Panc1 (cell line): ENCODE data around the gene LASP1. TPM values are rescaled to one million over a fixed set of nuclear protein-coding genes. Genes with fewer than 3 reads are reported as not detected.

Experiments used
- ATAC-seq: fragments of 200-7000 bp; cut with Tn5 transposase; 2 replicates; pipeline ENCODE4 v1.9.1; 2020; ENCODE audit warnings: mild to moderate bottlenecking, moderate library complexity
- BruUV-seq: library from RNA; stranded (reverse); fragments of 400-500 nt; replicated peaks from 2 replicates; lab custom pipeline; 2021; lab: Mats Ljungman, UMichigan
- CTCF ChIA-PET: fragments of 300-600 bp; sonication (Branson Sonifier 250); formaldehyde crosslinking; loops from one replicate; lab custom pipeline; 2022; ENCODE audit warnings: antibody characterized with exemption; lab: Charles Lee
- POLR2A ChIA-PET: fragments of 300-600 bp; sonication (Branson Sonifier 250); formaldehyde crosslinking; loops from one replicate; lab custom pipeline; 2022; ENCODE audit warnings: antibody characterized with exemption; lab: Charles Lee
- DNase-seq: peaks from one replicate; pipeline ENCODE4 v3.0.0-alpha.2; 2010; ENCODE audit warnings: low read depth, low spot score
- H3K27ac ChIP-seq: 2 replicates; pipeline ENCODE4 v1.5.1; 2011; ENCODE audit warnings: mild to moderate bottlenecking, low read length, inconsistent platforms
- H3K27me3 ChIP-seq: fragments of 200-500 bp; sonication (Bioruptor generic); 2 replicates; pipeline ENCODE4 v1.6.0; 2014; ENCODE audit warnings: low read length, inconsistent platforms; ENCODE audit not compliant: control insufficient read depth, insufficient read depth
- H3K36me3 ChIP-seq: fragments of 200-500 bp; sonication (Bioruptor generic); 2 replicates; pipeline ENCODE4 v1.5.1; 2014; ENCODE audit warnings: inconsistent platforms, mild to moderate bottlenecking, low read length, moderate library complexity; ENCODE audit not compliant: control insufficient read depth, insufficient read depth
- H3K4me1 ChIP-seq: 2 replicates; pipeline ENCODE4 v1.5.1; 2011; ENCODE audit warnings: inconsistent platforms, mild to moderate bottlenecking, low read length, moderate library complexity; ENCODE audit not compliant: control insufficient read depth, insufficient read depth
- H3K4me3 ChIP-seq, 2 experiments: 2 replicates each; pipeline ENCODE4 v1.5.1; 2011 to 2012; ENCODE audit warnings: low read depth in 2 of 2, low read length in 2 of 2, mild to moderate bottlenecking in 2 of 2, inconsistent platforms in 1 of 2, moderate library complexity in 1 of 2
- H3K9me3 ChIP-seq: fragments of 200-500 bp; sonication (Bioruptor generic); 2 replicates; pipeline ENCODE4 v1.5.1; 2014; ENCODE audit warnings: low read depth, mild to moderate bottlenecking, inconsistent platforms, low read length, moderate library complexity; ENCODE audit not compliant: control insufficient read depth, insufficient read depth
- POLR2AphosphoS5 ChIP-seq: IDR thresholded peaks from 2 replicates; pipeline ENCODE4 v1.6.1; 2012; ENCODE audit warnings: mild to moderate bottlenecking, low read depth, low read length, moderate library complexity
- SIN3A ChIP-seq: IDR thresholded peaks from 2 replicates; pipeline ENCODE4 v1.6.1; 2012; ENCODE audit warnings: low read depth, mild to moderate bottlenecking, low read length, moderate library complexity, borderline replicate concordance; ENCODE audit not compliant: insufficient read depth
- TCF7L2 ChIP-seq: IDR thresholded peaks from 2 replicates; pipeline ENCODE4 v1.6.1; 2011; ENCODE audit warnings: mild to moderate bottlenecking, low read depth, low read length, inconsistent platforms
- in situ Hi-C: cut with HindIII; loops from 2 replicates; pipeline ENCODE4 v1.10.0; 2016; ENCODE audit warnings: low sequenced_read_pairs, low pct_unique_long_range_greater_than_20kb
- intact Hi-C: fragments of 100-400 bp; cut with micrococcal nuclease; formaldehyde crosslinking; loops from one replicate; pipeline ENCODE4 v1.10.0; 2022; ENCODE audit not compliant: unreplicated experiment
- total RNA-seq: library from RNA; stranded (reverse); gene quantifications from one replicate; pipeline ENCODE4 v1.2.1, GENCODE V29; 2021; ENCODE audit not compliant: unreplicated experiment
- TF ChIP-seq, protein P1 (sequence below), 2 experiments: IDR thresholded peaks; 2 replicates each; pipeline ENCODE4 v1.6.1; 2011 to 2012; ENCODE audit warnings: low read depth in 2 of 2, control low read depth in 1 of 2, low read length in 1 of 2, mild to moderate bottlenecking in 1 of 2, moderate library complexity in 1 of 2; ENCODE audit not compliant: insufficient read depth in 1 of 2
- TF ChIP-seq, protein P2 (sequence below): fragments of 450-650 bp; IDR thresholded peaks from 2 replicates; pipeline ENCODE4 v1.5.1; 2017; ENCODE audit warnings: mild to moderate bottlenecking

Gene LASP1
- total RNA-seq, 1 experiment from 2014 or later: 112 TPM

DNA sequence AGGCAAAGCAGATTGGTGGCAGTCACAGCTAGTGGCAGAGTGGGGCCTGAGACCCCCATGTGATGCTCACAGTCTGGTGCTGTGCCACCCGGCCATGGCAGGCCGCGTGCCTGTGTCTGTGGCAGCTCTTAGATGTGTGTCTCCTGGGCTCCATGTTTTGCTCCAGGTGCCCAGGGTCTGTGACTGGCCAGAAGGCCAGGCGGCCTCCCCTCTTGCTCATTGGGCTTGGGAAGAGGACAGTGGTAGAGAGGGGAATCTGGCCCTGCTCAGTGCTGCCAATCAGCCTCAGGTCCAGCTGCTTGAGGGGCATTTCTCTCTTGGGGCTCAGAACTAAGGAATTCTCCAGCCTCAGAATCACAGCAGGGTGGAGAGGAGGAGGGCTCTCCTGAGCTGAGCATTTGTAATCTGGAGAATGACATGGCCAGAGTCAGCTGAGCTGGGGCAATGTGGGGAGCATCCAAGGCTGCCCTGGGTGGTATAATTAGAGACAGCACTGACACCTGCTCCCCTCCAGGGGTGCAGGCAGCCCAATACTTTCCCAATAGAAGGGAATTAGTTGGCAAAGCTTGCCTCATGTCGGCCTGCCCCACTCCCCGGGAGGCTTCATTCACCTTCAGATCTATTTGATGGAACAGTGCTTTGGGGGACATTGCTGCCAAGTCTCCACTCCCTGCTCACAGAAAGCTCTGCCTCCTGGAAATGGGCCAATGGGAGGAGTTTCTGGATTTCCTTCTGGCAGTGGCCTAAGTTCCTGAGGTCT lies 52.9 kb downstream of the LASP1 start:
- DNase-seq: no peak
- Histone ChIP-seq H3K36me3 (no peaks in the 10 kb centered on the region), H3K27me3 (no peaks in the 10 kb centered on the region), H3K4me3 (no peak overlapping the region), H3K4me1 (no peaks in the 10 kb centered on the region), H3K27ac (no peak overlapping the region), H3K9me3 (no peaks in the 10 kb centered on the region)
- POLR2A ChIA-PET: no interaction called here
- no peak for TF ChIP-seq TCF7L2
- in situ Hi-C loops (no loop called here), intact Hi-C loops (no loop called here)
- BruUV-seq: no TSS peak
- peak; percentile 56 for ATAC-seq
- CTCF ChIA-PET: interaction anchor here (0.6 kb wide), 1 partner anchor 188 kb away, joined by 3 read pairs; no protein-coding TSS in a partner anchor

DNA sequence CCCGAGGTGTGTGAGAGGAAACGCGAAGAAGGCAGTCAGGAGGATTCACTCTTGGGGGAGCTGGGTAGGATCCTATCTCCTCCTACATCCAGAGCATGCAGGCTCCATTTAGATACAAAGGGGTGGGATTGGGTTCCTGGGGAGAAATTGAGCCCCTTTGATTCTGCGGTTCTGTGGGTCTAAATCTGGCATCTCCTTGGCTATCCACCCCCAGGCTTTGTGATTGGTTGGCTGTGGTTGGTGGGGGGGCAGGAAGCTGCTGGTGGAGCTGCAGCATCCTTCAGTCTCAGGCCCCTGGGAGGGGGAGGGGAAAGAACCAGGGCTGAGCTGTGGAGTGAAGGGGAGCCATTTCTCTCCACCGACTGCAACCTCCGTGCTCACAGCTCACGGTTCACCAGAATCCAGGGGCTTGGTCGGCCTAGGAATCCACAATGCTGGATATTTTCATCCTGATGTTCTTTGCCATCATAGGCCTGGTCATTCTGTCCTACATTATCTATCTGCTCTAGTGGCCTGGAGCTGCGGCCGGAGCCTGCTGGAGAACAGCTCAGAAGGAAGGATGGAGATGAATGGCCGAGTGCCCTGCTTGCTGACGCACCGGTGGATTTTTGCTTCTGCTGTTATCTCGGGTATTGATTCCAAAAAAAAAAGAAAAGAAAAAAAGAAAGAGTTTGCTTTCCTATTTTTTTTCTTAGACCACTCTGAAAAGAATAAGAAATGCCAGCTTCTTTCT lies 55.6 kb downstream of the LASP1 start, which contains the start of gene LASP1NB:
Gene LASP1NB, plus strand, starts transcription at position 352 of the 733 bp plus-strand sequence.
- CTCF ChIA-PET: no interaction called here
- Histone ChIP-seq H3K36me3 (no peaks in the 10 kb centered on the region), H3K9me3 (no peaks in the 10 kb centered on the region), H3K27me3 (no peaks in the 10 kb centered on the region), H3K27ac (no peak within 1 kb of the TSS), H3K4me3 (peak within 1 kb of the TSS in 1 of 2 experiments; percentile 25; a peak in 1 of 4 replicates), H3K4me1 (no peaks in the 10 kb centered on the region)
- no peak for DNase-seq
- BruUV-seq: no TSS peak
- in situ Hi-C loops: no loop called here
- intact Hi-C loops: no loop called here
- ATAC-seq: no peak
- TF ChIP-seq, protein P1, sequence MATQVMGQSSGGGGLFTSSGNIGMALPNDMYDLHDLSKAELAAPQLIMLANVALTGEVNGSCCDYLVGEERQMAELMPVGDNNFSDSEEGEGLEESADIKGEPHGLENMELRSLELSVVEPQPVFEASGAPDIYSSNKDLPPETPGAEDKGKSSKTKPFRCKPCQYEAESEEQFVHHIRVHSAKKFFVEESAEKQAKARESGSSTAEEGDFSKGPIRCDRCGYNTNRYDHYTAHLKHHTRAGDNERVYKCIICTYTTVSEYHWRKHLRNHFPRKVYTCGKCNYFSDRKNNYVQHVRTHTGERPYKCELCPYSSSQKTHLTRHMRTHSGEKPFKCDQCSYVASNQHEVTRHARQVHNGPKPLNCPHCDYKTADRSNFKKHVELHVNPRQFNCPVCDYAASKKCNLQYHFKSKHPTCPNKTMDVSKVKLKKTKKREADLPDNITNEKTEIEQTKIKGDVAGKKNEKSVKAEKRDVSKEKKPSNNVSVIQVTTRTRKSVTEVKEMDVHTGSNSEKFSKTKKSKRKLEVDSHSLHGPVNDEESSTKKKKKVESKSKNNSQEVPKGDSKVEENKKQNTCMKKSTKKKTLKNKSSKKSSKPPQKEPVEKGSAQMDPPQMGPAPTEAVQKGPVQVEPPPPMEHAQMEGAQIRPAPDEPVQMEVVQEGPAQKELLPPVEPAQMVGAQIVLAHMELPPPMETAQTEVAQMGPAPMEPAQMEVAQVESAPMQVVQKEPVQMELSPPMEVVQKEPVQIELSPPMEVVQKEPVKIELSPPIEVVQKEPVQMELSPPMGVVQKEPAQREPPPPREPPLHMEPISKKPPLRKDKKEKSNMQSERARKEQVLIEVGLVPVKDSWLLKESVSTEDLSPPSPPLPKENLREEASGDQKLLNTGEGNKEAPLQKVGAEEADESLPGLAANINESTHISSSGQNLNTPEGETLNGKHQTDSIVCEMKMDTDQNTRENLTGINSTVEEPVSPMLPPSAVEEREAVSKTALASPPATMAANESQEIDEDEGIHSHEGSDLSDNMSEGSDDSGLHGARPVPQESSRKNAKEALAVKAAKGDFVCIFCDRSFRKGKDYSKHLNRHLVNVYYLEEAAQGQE (IDR thresholded peaks at IDR 0.05; ENCODE audit: insufficient read depth in 1 of 2, low read depth in 2 of 2, low read length in 1 of 2): no peak
- TF ChIP-seq, protein P2, sequence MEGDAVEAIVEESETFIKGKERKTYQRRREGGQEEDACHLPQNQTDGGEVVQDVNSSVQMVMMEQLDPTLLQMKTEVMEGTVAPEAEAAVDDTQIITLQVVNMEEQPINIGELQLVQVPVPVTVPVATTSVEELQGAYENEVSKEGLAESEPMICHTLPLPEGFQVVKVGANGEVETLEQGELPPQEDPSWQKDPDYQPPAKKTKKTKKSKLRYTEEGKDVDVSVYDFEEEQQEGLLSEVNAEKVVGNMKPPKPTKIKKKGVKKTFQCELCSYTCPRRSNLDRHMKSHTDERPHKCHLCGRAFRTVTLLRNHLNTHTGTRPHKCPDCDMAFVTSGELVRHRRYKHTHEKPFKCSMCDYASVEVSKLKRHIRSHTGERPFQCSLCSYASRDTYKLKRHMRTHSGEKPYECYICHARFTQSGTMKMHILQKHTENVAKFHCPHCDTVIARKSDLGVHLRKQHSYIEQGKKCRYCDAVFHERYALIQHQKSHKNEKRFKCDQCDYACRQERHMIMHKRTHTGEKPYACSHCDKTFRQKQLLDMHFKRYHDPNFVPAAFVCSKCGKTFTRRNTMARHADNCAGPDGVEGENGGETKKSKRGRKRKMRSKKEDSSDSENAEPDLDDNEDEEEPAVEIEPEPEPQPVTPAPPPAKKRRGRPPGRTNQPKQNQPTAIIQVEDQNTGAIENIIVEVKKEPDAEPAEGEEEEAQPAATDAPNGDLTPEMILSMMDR: no peak
- TF ChIP-seq SIN3A (no peak), TCF7L2 (no peak), POLR2AphosphoS5 (no peak)
- POLR2A ChIA-PET: interaction anchor here (0.7 kb wide), 1 partner anchor 14 kb away, joined by 3 read pairs; no protein-coding TSS in a partner anchor
